Brain pericyte (primary cell): ENCODE data around the gene NKTR.

Experiments used
- DNase-seq: peaks from one replicate; pipeline ENCODE4 v3.0.0-alpha.2; 2012; ENCODE audit warnings: low read depth, low spot score

NKTR gene

DNA sequence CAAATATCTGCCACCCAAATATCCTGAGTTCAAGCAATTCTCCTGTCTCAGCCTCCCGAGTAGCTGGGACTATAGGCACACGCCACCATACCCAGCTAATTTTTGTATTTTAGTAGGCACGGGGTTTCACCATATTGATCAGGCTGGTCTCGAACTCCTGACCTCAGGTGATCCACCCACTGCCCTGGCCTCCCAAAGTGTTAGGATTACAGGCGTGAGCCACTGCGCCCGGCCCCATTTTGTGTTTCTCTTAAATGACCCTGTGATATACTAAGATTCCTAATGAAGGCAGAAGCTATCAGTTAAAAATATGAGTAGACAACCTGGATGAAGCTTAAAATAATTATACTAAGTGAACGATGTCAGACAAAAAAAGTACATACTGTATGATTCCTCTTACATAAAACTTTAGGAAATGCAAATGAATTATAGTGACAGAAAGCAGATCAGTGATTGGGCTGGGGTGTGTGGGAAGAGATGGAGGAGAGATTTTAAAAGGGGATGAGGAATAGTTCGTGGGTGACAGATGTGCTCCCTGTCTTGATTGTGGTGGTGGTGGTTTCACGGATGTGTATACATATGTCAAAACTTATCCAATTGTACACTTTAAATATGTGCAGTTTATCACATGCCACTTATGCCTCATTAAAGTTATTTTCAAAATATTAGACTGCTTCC is 81.0 kb downstream of the NKTR start:
- no peak for DNase-seq

DNA sequence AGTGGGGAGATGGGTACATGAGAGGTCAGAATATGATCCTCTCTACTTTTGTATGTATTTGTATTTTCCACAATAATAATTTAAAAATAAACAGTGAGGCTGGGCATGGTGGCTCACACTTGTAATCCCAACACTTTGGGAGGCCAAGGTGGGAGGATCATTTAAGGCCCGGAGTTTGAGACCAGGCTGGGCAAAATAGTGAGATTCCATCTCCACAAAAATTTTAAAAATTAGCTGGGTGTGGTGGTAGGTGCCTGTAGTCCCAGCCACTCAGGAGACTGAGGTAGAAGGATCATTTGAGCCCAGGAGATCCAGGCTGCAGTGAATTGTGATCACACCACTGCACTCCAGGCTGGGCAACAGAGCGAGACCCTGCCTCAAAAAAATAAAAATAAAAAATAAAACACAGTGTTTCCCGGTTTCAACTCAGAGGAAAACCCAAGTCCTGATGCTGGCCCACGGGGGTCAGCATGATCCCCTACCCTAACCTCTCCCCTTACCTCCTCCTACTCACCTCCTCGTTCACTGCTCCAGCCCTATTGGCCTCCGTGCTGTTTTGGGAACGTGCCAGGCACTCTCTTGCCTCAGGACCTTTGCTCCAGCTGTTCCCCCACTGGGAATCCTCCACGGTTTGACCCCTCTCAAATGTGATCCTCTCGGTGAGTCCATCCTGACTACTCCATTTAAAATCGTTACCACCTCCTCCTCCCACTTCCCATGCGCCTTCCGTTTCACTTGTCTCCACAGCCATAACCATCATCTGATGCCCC is 82.0 kb downstream of the NKTR start:
- no peak for DNase-seq

DNA sequence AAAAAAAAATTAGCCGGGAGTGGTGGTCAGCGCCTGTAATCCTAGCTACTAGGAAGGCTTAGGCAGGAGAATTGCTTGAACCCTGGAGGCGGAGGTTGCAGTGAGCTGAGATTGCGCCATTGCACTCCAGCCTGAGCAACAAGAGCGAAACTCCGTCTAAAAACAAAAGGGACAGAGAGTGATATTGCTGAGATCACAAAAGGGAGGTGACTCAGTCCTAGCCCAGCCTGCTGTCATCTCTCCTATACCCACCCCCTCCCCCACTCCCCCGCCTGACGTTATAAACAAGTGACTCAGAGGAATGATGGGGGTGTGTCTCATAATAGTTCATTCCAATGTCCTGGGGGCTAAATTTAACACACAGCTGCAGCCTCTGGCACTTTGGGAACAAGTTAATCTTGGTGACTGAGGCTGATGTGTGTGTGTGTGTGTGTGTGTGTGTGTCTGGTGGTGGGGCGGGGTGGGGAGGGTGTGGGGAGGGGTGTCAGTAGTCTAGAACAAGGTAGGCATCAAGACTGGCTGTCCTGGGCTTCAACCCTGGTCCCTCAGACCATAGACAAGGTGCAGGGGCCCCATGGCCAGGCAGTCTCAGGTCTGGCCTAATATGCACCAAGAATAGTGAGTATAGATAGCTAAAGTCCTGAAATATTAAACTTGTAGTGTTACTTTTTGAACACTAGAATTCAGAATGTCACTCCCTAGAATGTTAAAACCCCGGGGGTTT is 83.6 kb downstream of the NKTR start:
- DNase-seq, result no peak

DNA sequence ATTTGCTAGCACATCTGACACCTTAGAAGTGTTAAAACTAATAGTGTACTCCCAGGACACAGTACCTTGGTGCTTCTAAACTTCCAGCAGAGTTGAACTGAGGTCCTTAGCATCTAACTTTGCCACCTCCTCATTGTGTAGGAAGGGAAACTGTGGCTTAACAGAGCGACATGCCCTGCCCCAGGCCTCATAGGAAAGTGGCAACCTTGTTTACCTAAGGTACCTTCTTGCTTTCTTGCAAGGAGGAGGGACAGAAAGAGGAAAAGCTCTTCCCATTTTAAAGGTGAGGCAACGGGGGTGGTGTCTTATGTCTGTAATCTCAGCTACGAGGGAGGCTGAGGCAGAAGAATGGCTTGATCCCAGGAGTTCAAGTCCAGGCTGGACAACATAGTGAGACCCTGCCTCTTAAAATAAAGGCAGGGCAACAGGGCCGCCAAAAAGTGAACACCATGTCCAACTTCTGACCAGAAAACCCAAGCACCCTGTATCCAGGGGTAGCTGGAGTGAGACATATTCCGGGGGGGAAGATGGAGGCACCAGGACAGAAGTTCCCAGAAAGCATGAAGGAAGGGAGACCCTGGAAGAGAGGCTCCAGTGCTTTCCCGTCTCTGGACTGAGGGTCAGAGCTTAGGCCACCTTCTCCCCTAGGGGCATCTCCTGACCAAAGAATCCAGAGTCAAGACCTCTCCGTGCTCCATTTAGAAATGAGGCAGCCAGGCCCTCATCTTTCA is 84.3 kb downstream of the NKTR start:
- DNase-seq, result no peak

- no peak for DNase-seq
Measured at GRCh38 chr3:42685363-42685881, 84.9 kb downstream of the NKTR start, which contains the start of gene KLHL40. Gene KLHL40 (plus strand): TSS chr3:42685537. CDS start chr3:42685619, 82 bp downstream.

- DNase-seq, result no peak
Measured at GRCh38 chr3:42685891-42686820, 85.7 kb downstream of the NKTR start.

GRCh38 chr3:42686832-42687650 is 86.6 kb downstream of the NKTR start:
- DNase-seq, result no peak

- no peak for DNase-seq
Measured at GRCh38 chr3:42688016-42688415, 87.5 kb downstream of the NKTR start.

GRCh38 chr3:42688487-42689420 is 88.3 kb downstream of the NKTR start:
- DNase-seq, result no peak

DNA sequence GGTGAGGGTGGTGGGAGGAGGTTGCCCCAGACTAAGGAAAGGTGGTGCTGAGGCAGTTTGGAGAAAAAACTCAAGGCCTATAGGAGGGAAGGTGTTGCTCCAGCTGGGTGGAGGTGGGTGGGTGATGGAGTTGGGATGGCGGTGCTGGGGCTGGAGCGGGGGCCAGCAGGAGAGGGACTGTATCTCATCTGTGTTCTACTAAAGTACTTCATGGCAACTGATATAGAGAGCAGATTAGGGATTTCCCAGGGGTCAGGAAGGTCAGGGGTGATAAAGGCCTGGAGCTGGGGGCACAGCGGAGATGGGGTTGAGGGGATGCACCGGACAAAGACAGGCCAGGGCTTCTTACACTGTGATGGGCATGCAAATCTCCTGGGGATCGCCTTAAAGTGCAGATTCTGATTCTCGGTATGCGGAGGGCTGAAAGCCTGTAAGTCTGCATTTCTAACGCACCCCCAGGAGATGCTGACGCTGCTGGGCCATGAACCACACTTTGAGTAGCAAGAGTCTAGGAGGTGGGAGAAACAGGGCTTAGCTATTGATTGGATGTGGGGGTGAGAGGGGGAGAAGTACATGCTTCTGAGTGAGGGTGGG is 89.0 kb downstream of the NKTR start:
- DNase-seq, result no peak

- DNase-seq, result no peak
Measured at GRCh38 chr3:42690191-42690590, 89.7 kb downstream of the NKTR start.

DNA sequence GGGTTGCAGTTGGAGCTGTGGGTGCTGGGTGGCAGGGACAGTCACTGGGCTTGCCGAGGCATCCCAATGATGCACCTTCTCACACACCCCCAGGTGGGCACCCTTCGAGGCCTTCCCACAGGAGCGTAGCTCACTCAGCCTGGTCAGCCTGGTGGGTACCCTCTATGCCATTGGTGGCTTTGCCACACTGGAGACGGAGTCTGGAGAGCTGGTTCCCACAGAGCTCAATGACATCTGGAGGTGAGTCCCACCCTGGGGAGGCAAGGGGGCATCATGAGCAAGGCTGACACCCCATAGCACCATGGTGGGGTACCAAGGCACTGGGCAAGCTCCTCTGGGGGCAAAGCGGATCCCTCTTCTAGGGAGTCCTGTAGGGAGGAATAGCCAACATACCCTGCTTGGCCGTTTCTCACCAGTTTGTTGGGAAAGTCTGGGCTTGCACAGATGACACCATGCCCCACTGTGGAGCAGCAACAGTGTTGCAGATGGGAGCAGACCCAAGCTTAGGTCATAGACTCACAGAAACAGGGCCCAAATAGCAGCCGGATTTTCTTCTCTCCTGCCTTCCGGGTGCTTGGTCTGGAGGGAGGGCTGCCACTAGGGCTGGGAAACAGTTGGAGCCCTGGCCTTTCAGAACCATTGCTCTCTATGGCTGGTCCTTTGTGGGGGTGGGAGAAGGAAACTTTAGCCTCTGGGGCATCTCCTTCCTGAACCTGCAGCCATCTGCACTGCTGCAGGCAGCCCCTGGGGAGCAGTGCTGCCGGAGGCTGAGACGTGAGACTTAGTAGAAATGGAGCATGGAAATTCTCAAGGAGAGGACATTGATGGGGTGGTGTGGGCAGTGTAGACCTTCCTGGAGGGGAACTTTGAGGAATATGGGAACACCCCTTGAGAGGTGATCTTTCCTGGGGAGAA is 90.5 kb downstream of the NKTR start:
- no peak for DNase-seq

DNA sequence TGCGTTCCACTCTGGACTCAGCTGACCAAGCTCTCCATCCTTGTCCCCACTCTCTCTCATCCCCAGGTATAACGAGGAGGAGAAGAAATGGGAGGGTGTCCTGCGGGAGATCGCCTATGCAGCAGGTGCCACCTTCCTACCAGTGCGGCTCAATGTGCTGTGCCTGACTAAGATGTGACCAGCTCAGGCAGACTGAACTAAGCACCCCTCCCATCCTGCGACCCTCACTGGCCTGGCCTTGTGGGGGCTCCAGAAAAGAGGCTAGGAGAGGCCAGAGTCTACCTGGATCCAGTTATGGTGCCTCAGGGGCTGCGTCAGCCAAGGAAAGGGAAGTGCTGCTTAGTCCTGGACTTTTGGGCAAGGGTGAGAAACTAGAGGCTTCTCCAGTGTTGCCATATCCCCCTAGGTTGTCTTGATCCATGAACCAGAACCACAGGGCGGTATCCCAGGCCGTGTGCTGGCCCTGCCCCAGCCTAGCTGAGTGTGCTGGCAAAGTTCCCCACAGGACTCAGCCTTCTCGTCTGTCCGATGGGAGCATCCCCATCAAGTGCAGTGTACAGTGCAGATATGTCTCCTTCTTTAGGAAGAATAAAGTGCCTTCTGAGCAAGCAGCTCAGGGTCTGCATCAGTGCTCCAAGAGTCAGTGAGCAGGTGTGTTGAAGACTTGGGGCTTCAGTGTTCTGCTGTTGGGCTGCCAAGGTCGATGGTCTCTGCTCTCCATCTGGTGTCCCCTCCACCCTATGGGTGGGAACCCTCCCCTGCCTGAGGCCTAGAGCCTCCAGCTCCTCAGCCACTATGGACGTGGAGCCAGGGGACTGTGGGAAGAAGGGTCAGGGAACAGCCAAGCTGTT is 91.6 kb downstream of the NKTR start:
- no peak for DNase-seq

- no peak for DNase-seq
Measured at GRCh38 chr3:42692667-42693529, 92.4 kb downstream of the NKTR start.

DNA sequence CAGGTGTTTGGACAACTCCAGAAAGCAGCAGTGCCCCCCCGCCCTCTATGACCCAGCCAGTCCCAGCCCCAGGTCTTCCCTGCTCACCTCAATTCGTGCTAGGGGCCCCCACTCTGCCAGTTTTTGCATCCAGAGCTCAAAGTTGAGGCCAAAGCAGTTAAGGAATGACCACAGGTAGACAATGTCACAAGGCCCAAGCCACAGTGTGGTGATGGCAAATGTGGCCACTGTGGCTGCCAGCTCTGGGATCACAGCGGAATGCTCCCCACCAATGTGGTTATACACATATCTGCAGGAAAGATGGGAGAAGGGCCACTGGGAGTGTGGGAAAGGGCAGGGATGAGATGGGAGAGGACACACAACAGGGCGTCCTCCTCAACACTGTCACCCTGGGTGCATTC is 93.0 kb downstream of the NKTR start:
- no peak for DNase-seq
